Keratinocyte (primary cell): ENCODE measurements around the gene WNT7A. TPM values are rescaled to one million over a fixed set of nuclear protein-coding genes. Genes with fewer than 3 reads are reported as not detected.

ENCODE experiments used
- DNase-seq: peaks from one replicate; pipeline ENCODE4 v3.0.0-alpha.2; 2011; ENCODE audit warnings: low read depth, missing footprints, low spot score
- FAIRE-seq: peaks from 2 replicates; lab custom pipeline; 2011; peaks lifted over from hg19 to GRCh38; lab: Jason Lieb, UNC
- H2AFZ ChIP-seq: 2 replicates; pipeline ENCODE4 v1.6.0; 2012; ENCODE audit warnings: low read length, control low read depth, inconsistent platforms; ENCODE audit not compliant: control insufficient read depth
- H3K27ac ChIP-seq: 2 replicates; pipeline ENCODE4 v1.5.1; 2011; ENCODE audit warnings: low read length; ENCODE audit not compliant: control insufficient read depth, insufficient read depth
- H3K27me3 ChIP-seq: 3 replicates; pipeline ENCODE4 v1.6.0; 2011; ENCODE audit warnings: low read length; ENCODE audit not compliant: control insufficient read depth, insufficient read depth; ENCODE audit errors: extremely low read depth
- H3K36me3 ChIP-seq, 2 experiments: 2 replicates in 1 of 2; 3 replicates in 1 of 2; pipeline ENCODE4 v1.5.1; 2011; ENCODE audit warnings: low read length in 2 of 2, mild to moderate bottlenecking in 1 of 2; ENCODE audit not compliant: control insufficient read depth in 2 of 2, insufficient read depth in 2 of 2; ENCODE audit errors: extremely low read depth in 1 of 2
- H3K4me1 ChIP-seq: 3 replicates; pipeline ENCODE4 v1.5.1; 2011; ENCODE audit warnings: low read length; ENCODE audit not compliant: control insufficient read depth, insufficient read depth; ENCODE audit errors: extremely low read depth
- H3K4me2 ChIP-seq: 3 replicates; pipeline ENCODE4 v1.6.0; 2011; ENCODE audit warnings: low read depth, low read length; ENCODE audit not compliant: control insufficient read depth, insufficient read depth; ENCODE audit errors: extremely low read depth
- H3K4me3 ChIP-seq, 3 experiments: fragments of 200-600 bp in 1 of 3; sonication (generic) in 1 of 3; 2 replicates in 2 of 3; 3 replicates in 1 of 3; pipeline ENCODE4 v1.5.1; 2011 to 2016; ENCODE audit warnings: low read length in 3 of 3, mild to moderate bottlenecking in 3 of 3, control low read depth in 2 of 3, inconsistent platforms in 1 of 3, low read depth in 1 of 3, mixed read lengths in 1 of 3, mixed run types in 1 of 3, moderate library complexity in 1 of 3; ENCODE audit not compliant: control insufficient read depth in 2 of 3, insufficient read depth in 2 of 3; ENCODE audit errors: extremely low read depth in 1 of 3
- H3K79me2 ChIP-seq: 2 replicates; pipeline ENCODE4 v1.6.0; 2012; ENCODE audit warnings: low read length; ENCODE audit not compliant: control insufficient read depth, insufficient read depth
- H3K9ac ChIP-seq: 3 replicates; pipeline ENCODE4 v1.6.0; 2011; ENCODE audit warnings: low read length; ENCODE audit not compliant: control insufficient read depth, insufficient read depth; ENCODE audit errors: extremely low read depth
- H3K9me1 ChIP-seq: 3 replicates; pipeline ENCODE4 v1.6.0; 2011; ENCODE audit warnings: low read length; ENCODE audit not compliant: control insufficient read depth, insufficient read depth; ENCODE audit errors: extremely low read depth
- H3K9me3 ChIP-seq: 2 replicates; pipeline ENCODE4 v1.5.1; 2012; ENCODE audit warnings: low read depth, low read length; ENCODE audit not compliant: control insufficient read depth
- H4K20me1 ChIP-seq: 3 replicates; pipeline ENCODE4 v1.6.0; 2011; ENCODE audit warnings: low read length; ENCODE audit not compliant: control insufficient read depth, insufficient read depth; ENCODE audit errors: extremely low read depth
- CTCF ChIP-seq, 3 experiments: IDR thresholded peaks in 1 of 3; conservative IDR thresholded peaks in 1 of 3; optimal IDR thresholded peaks in 1 of 3; 2 replicates in 2 of 3; 3 replicates in 1 of 3; pipeline versions ENCODE3 to v1.5.1; 2011; ENCODE audit warnings: low read length in 3 of 3, mild to moderate bottlenecking in 3 of 3, moderate library complexity in 2 of 3, control low read depth in 1 of 3, inconsistent platforms in 1 of 3; ENCODE audit not compliant: insufficient read depth in 2 of 3; ENCODE audit errors: extremely low read depth in 1 of 3
- EZH2 ChIP-seq: IDR thresholded peaks from one replicate; pipeline ENCODE4 v1.6.1; 2012; ENCODE audit warnings: inconsistent platforms, mild to moderate bottlenecking, low read length, moderate library complexity
- dilution Hi-C: fragments of 300-500 bp; cut with MboI; formaldehyde crosslinking; loops from one replicate; pipeline ENCODE4 v1.7.0; 2020; ENCODE audit warnings: low sequenced_read_pairs; ENCODE audit not compliant: extremely low pct_ligation_motif_present
- polyA plus RNA-seq, 5 experiments: library from polyadenylated mRNA; depleted of rRNA in 3 of 5; stranded (reverse) in 3 of 5; stranded (forward) in 1 of 5; unstranded in 1 of 5; fragments of >200 nt; gene quantifications; 1 replicate in 1 of 5; 2 replicates in 3 of 5; 3 replicates in 1 of 5; pipeline versions ENCODE4 v1.2.1 to v1.2.3, GENCODE V29; 2011 to 2012; ENCODE audit warnings: missing spikeins in 2 of 5, low read depth in 1 of 5, low replicate concordance in 1 of 5

Gene WNT7A
- polyA plus RNA-seq, 1 donor (not counting 4 experiments of a cell fraction or from before 2014, with no cell fraction given) = 20.3 TPM

- Histone ChIP-seq H3K27me3 (no peaks in the 10 kb centered on the region), H2AFZ (no peak overlapping the region), H3K9me1 (no peaks in the 10 kb centered on the region), H3K9me3 (peaks cover 25% of the 10 kb centered on the region), H3K4me2 (no peak overlapping the region), H3K36me3 (no peaks in the 10 kb centered on the region), H3K79me2 (no peaks in the 10 kb centered on the region), H3K4me1 (no peaks in the 10 kb centered on the region), H3K9ac (no peak overlapping the region), H4K20me1 (no peaks in the 10 kb centered on the region), H3K4me3 (no peak overlapping the region), H3K27ac (no peak overlapping the region)
- DNase-seq (no peak), FAIRE-seq (no peak)
- dilution Hi-C loops = no loop called here
- TF ChIP-seq CTCF (optimal IDR thresholded peaks at IDR 0.05 in 1 of 3, IDR thresholded peaks at IDR 0.05 in 1 of 3, conservative IDR thresholded peaks at IDR 0.05 in 1 of 3; ENCODE audit: extremely low read depth in 1 of 3, insufficient read depth in 2 of 3, low read length in 3 of 3) (no peak), EZH2 (no peak)
Observed at GRCh38 chr3:13902648-13903238, 22.9 kb upstream of the WNT7A start.

DNA sequence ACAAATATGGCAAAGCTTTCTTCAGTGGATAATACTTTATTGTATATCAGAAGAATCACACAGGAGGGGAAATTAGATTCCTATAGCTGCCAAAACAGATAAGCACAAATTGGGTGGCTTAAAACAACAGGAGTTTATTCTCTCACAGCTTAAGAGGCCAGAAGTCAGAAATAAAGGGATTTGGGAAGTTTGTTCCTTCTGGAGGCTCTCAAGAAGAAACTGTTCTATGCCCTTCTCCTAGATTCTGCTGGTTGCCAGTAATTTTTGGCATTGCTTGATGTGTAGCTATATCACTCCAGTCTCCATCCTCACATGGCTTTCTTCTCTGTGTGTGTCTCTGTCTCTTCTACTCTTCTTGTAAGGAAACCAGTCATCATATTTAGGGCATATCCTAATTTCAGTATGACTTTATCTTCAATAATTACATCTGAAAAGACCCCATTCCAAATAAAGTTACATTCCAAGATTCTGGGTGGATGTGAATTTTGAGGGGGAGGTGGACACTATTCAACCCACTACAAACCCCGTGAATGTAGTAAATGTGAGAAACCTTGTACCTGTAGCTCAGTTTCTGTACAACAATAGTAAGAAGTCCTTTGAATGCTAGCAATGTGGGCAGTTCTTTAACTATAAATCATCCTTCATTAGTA lies 22.2 kb upstream of the WNT7A start:
- Histone ChIP-seq H3K4me1 (no peaks in the 10 kb centered on the region), H2AFZ (no peak overlapping the region), H3K27ac (no peak overlapping the region), H3K9me3 (peaks cover 24% of the 10 kb centered on the region), H4K20me1 (no peaks in the 10 kb centered on the region), H3K9ac (no peak overlapping the region), H3K79me2 (no peaks in the 10 kb centered on the region), H3K9me1 (no peaks in the 10 kb centered on the region), H3K36me3 (no peaks in the 10 kb centered on the region), H3K4me2 (no peak overlapping the region), H3K4me3 (no peak overlapping the region), H3K27me3 (no peaks in the 10 kb centered on the region)
- TF ChIP-seq EZH2 = no peak
- TF ChIP-seq CTCF (optimal IDR thresholded peaks at IDR 0.05 in 1 of 3, IDR thresholded peaks at IDR 0.05 in 1 of 3, conservative IDR thresholded peaks at IDR 0.05 in 1 of 3; ENCODE audit: extremely low read depth in 1 of 3, insufficient read depth in 2 of 3, low read length in 3 of 3) = no peak
- dilution Hi-C loops = no loop called here
- FAIRE-seq = no peak
- DNase-seq = no peak
